SK-N-SH (cell line): ENCODE data around the gene SERF2. TPM values are rescaled to one million over a fixed set of nuclear protein-coding genes. Genes with fewer than 3 reads are reported as not detected.
A peak's percentile ranks its signal among the peaks of the same experiment; 100 is the strongest.

Source experiments
- CTCF ChIA-PET: fragments of 300-600, 350-600 bp; formaldehyde crosslinking; extraction: SDS; loops from one replicate; lab custom pipeline; 2021; lab: Yijun Ruan, JAX
- POLR2A ChIA-PET: fragments of 350-600 bp; sonication (Branson Sonifier 250); formaldehyde crosslinking; extraction: SDS; loops from one replicate; lab custom pipeline; 2020; ENCODE audit warnings: antibody characterized with exemption, inconsistent platforms; lab: Yijun Ruan, JAX
- DNase-seq: peaks from one replicate; pipeline ENCODE4 v3.0.0; 2012
- H2AFZ ChIP-seq: fragments of 200-600 bp; sonication (generic); 2 replicates; pipeline ENCODE4 v1.8.1; 2016; ENCODE audit warnings: antibody characterized with exemption, mild to moderate bottlenecking, low read depth
- H3F3A ChIP-seq: fragments of 200-600 bp; sonication (generic); replicated peaks from 2 replicates; pipeline ENCODE3; 2016; ENCODE audit warnings: antibody characterized with exemption, mild to moderate bottlenecking; ENCODE audit not compliant: insufficient read depth
- H3K27ac ChIP-seq, 2 experiments: fragments of 200-500 bp in 1 of 2; fragments of 200-600 bp in 1 of 2; sonication (Bioruptor generic) in 1 of 2; sonication (generic), shearing (Covaris generic) in 1 of 2; 2 replicates each; pipeline versions ENCODE4 v1.5.1 to v1.6.1; 2014 to 2016; ENCODE audit warnings: low read depth in 2 of 2, inconsistent platforms in 1 of 2, low read length in 1 of 2, mild to moderate bottlenecking in 1 of 2, mixed read lengths in 1 of 2
- H3K27me3 ChIP-seq: fragments of 200-600 bp; sonication (generic), shearing (Covaris generic); 2 replicates; pipeline ENCODE4 v1.6.1; 2016; ENCODE audit warnings: mixed run types; ENCODE audit not compliant: insufficient read depth
- H3K36me3 ChIP-seq, 2 experiments: fragments of 200-500 bp in 1 of 2; fragments of 200-600 bp in 1 of 2; sonication (Bioruptor generic) in 1 of 2; sonication (generic) in 1 of 2; replicated peaks in 1 of 2; 2 replicates each; pipeline versions ENCODE3 to v1.5.1; 2014 to 2016; ENCODE audit warnings: low read length in 1 of 2, mild to moderate bottlenecking in 1 of 2; ENCODE audit not compliant: insufficient read depth in 2 of 2, control insufficient read depth in 1 of 2
- H3K4me1 ChIP-seq, 2 experiments: fragments of 200-500 bp in 1 of 2; fragments of 200-600 bp in 1 of 2; sonication (Bioruptor generic) in 1 of 2; sonication (generic), shearing (Covaris generic) in 1 of 2; 2 replicates each; pipeline versions ENCODE4 v1.5.1 to v1.6.1; 2014 to 2016; ENCODE audit warnings: low read depth in 1 of 2, low read length in 1 of 2, mixed run types in 1 of 2; ENCODE audit not compliant: insufficient read depth in 2 of 2, control insufficient read depth in 1 of 2
- H3K4me2 ChIP-seq: fragments of 200-600 bp; sonication (generic), shearing (Covaris generic); 2 replicates; pipeline ENCODE4 v1.6.1; 2017; ENCODE audit warnings: mixed run types
- H3K4me3 ChIP-seq, 2 experiments: fragments of 200-500 bp in 1 of 2; fragments of 200-600 bp in 1 of 2; sonication (Bioruptor generic) in 1 of 2; sonication (generic), shearing (Covaris generic) in 1 of 2; 2 replicates each; pipeline versions ENCODE4 v1.5.1 to v1.8.1; 2014 to 2016; ENCODE audit warnings: low read depth in 2 of 2, inconsistent platforms in 1 of 2, low read length in 1 of 2, mild to moderate bottlenecking in 1 of 2, mixed read lengths in 1 of 2, moderate library complexity in 1 of 2
- H3K79me2 ChIP-seq: fragments of 200-600 bp; sonication (generic); 2 replicates; pipeline ENCODE4 v1.8.1; 2017; ENCODE audit warnings: mild to moderate bottlenecking; ENCODE audit not compliant: insufficient read depth
- H3K9ac ChIP-seq: fragments of 200-600 bp; sonication (generic); 2 replicates; pipeline ENCODE4 v1.6.1; 2017; ENCODE audit warnings: mixed run types
- H3K9me2 ChIP-seq: fragments of 200-600 bp; sonication (generic); 2 replicates; pipeline ENCODE4 v1.6.1; 2017; ENCODE audit warnings: mixed run types
- H3K9me3 ChIP-seq: fragments of 200-600 bp; sonication (generic); 2 replicates; pipeline ENCODE4 v1.6.1; 2017; ENCODE audit warnings: mixed run types, mild to moderate bottlenecking, moderate library complexity
- H4K20me1 ChIP-seq: fragments of 200-600 bp; sonication (generic); 2 replicates; pipeline ENCODE4 v1.6.1; 2017; ENCODE audit warnings: mild to moderate bottlenecking, mixed run types; ENCODE audit not compliant: insufficient read depth
- CHD2 ChIP-seq: fragments of 150-350 bp; IDR thresholded peaks from 2 replicates; pipeline ENCODE4 v1.6.1; 2018; ENCODE audit warnings: low read length; ENCODE audit not compliant: partially characterized antibody
- ELF1 ChIP-seq: IDR thresholded peaks from 2 replicates; pipeline ENCODE4 v1.4.0; 2012
- EP300 ChIP-seq, 2 experiments: IDR thresholded peaks; 2 replicates each; pipeline versions ENCODE4 v1.4.0 to v1.6.1; 2012; ENCODE audit warnings: borderline replicate concordance in 1 of 2, low read depth in 1 of 2, low read length in 1 of 2
- FOXJ3 ChIP-seq: sonication (generic); formaldehyde crosslinking; IDR thresholded peaks from 2 replicates; pipeline ENCODE4 v1.5.1; 2020; ENCODE audit warnings: mild to moderate bottlenecking, missing genetic modification reagents
- FOXM1 ChIP-seq: IDR thresholded peaks from 2 replicates; pipeline ENCODE4 v1.4.0; 2012; ENCODE audit warnings: low read depth, mild to moderate bottlenecking
- GATA2 ChIP-seq: sonication (generic); formaldehyde crosslinking; IDR thresholded peaks from 2 replicates; pipeline ENCODE4 v1.5.0; 2020; ENCODE audit warnings: mild to moderate bottlenecking, missing genetic modification reagents
- IRF3 ChIP-seq: fragments of 150-350 bp; IDR thresholded peaks from 2 replicates; pipeline ENCODE4 v1.6.1; 2016; ENCODE audit warnings: mild to moderate bottlenecking, low read depth, low read length
- JUND ChIP-seq: IDR thresholded peaks from 2 replicates; pipeline ENCODE4 v1.4.0; 2012
- MAX ChIP-seq: IDR thresholded peaks from 2 replicates; pipeline ENCODE4 v1.4.0; 2012; ENCODE audit warnings: low read depth
- POLR2AphosphoS5 ChIP-seq: IDR thresholded peaks from 2 replicates; pipeline ENCODE4 v1.6.1; 2012; ENCODE audit warnings: low read depth, low read length
- REST ChIP-seq: IDR thresholded peaks from 2 replicates; pipeline ENCODE4 v1.6.1; 2012; ENCODE audit warnings: mild to moderate bottlenecking, low read depth, low read length, moderate library complexity
- SIN3A ChIP-seq: IDR thresholded peaks from 2 replicates; pipeline ENCODE4 v1.6.1; 2012; ENCODE audit warnings: low read depth, mild to moderate bottlenecking, low read length, moderate library complexity, borderline replicate concordance
- TAF1 ChIP-seq: IDR thresholded peaks from 2 replicates; pipeline ENCODE4 v1.6.1; 2012; ENCODE audit warnings: low read depth, mild to moderate bottlenecking, low read length, moderate library complexity, borderline replicate concordance
- TCF12 ChIP-seq: IDR thresholded peaks from 2 replicates; pipeline ENCODE4 v1.4.0; 2012
- USF1 ChIP-seq: IDR thresholded peaks from 2 replicates; pipeline ENCODE4 v1.4.0; 2012; ENCODE audit warnings: low read depth, borderline replicate concordance
- YY1 ChIP-seq: IDR thresholded peaks from 2 replicates; pipeline ENCODE4 v1.4.0; 2012; ENCODE audit warnings: low read depth, mild to moderate bottlenecking
- ZBTB33 ChIP-seq: IDR thresholded peaks from 2 replicates; pipeline ENCODE4 v1.4.0; 2012; ENCODE audit warnings: low read depth, borderline replicate concordance
- WGBS: methylation state at CpG from one replicate; pipeline ENCODE4 v1.1.6; 2017; ENCODE audit warnings: low lambda C conversion rate; 5-methylcytosine and 5-hydroxymethylcytosine counted together
- polyA plus RNA-seq, 3 experiments: library from polyadenylated mRNA; depleted of rRNA; stranded (reverse); fragments of >200 nt; gene quantifications; 2 replicates each; pipeline ENCODE4 v1.2.3, GENCODE V29; 2012

SERF2 gene
- polyA plus RNA-seq, 1 of the 3 experiments (the other 2 are of a cell fraction) = 1,369 TPM

GRCh38 chr15:43799209-43799944, 7.3 kb downstream of the SERF2 start:
- Histone ChIP-seq H2AFZ (no peak overlapping the region), H3F3A (peaks cover 42% of the 10 kb centered on the region), H3K4me1 (peaks cover 9 to 17% of the 10 kb centered on the region in 2 experiments), H4K20me1 (peaks cover 20% of the 10 kb centered on the region), H3K27me3 (no peaks in the 10 kb centered on the region), H3K4me3 (no peak overlapping the region), H3K9ac (no peak overlapping the region), H3K9me3 (no peaks in the 10 kb centered on the region), H3K4me2 (no peak overlapping the region), H3K27ac (peak overlapping the region in 1 of 2 experiments; percentile 92; a peak in 2 of 4 replicates), H3K36me3 (peaks cover 46 to 50% of the 10 kb centered on the region in 2 experiments), H3K79me2 (peaks cover 44% of the 10 kb centered on the region), H3K9me2 (no peaks in the 10 kb centered on the region)
- ChIA-PET CTCF (interaction anchor here (1.1 kb wide), 1 partner anchor 29 kb away, joined by 4 read pairs; no protein-coding TSS in a partner anchor), POLR2A (interaction anchor here (0.6 kb wide), 1 partner anchor 46 kb away, joined by 4 read pairs; no protein-coding TSS in a partner anchor)
- TF ChIP-seq IRF3 (no peak), GATA2 (CRISPR knock-in tag) (no peak), POLR2AphosphoS5 (no peak), REST (no peak), JUND (no peak), YY1 (no peak), FOXJ3 (CRISPR knock-in tag) (no peak), CHD2 (no peak), EP300 (IDR thresholded peaks at IDR 0.05; ENCODE audit: borderline replicate concordance in 1 of 2, low read depth in 1 of 2, low read length in 1 of 2) (no peak), MAX (no peak), ELF1 (no peak), USF1 (no peak), ZBTB33 (no peak), TCF12 (no peak), FOXM1 (no peak), SIN3A (no peak), TAF1 (no peak)
- no peak for DNase-seq
- 92% methylated on average over 16 of the region's 16 CpGs for WGBS
